Measurements from ENCODE around the gene CHRNA7. TPM values are rescaled to one million over a fixed set of nuclear protein-coding genes. Genes with fewer than 3 reads are reported as not detected.
A peak's percentile ranks its signal among the peaks of the same experiment; 100 is the strongest.

The CHRNA7 gene
- total and polyA plus RNA-seq, 9 of the 15 experiments (the other 6 are each of a cell fraction or from before 2014, with no cell fraction given): 0.04 TPM; not detected in 8

DNA sequence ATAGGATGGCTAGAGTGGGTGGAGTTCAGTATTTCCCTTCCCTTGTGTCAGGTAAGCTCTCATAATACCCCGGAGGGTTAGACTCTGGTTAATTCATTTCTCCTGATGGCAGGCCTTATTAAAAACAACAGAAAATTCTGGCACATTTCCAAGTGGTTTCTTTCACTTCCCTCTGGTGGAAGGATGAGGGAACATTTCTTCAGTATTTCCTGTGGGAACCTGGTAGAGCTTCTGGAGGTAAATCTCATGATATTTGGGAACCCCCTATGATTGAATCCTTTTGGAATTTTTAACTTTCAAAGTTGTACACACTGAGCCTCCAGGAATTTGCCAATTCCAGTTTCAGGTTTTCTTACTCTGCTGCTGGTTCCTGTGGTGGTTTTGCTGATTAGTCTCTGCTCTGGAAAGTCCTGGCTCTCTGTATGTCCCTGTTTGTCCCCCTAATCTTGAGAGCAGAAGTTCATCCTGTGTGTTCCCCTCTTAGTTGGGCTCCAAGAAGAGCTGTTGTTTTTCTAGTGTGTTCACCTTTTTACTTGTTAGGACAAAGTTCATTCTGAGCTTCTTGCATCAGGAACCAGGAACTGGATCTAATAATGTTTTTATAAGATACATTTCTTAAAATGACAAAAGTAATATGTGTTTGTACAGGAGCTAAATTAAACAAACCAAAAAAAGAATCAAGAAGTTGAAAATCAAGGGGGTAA is 12.1 kb downstream of the CHRNA7 start:
- ChIA-PET POLR2A (no interaction called here), CTCF (ENCODE audit: low intra/inter-chr PET ratio) (no interaction called here)
- no peak for FAIRE-seq

DNA sequence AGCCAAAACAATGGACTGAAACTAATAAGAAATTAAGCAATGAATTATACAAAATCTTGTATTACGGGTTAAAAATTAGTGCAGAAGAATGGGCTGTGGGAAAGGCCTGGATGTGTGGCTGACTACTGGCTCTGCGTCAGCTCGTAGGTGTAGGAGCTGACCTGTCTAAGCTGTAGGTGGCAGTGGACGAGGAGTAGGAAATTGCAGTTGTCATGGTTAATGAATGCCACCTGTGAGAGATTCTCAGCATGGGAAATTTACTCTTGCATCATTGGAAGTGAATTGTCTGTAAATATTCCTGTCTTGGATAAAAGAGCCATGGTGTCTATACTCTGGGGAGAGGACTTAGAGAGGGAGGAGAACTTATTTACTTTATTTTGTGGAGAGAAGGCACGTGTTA is 23.4 kb downstream of the CHRNA7 start:
- Histone ChIP-seq H3K9me3 (replicated peaks; ENCODE audit: control insufficient read depth, insufficient read depth, low read depth, low read length) (no peaks in the 10 kb centered on the region), H3K4me1 (replicated peaks in 1 of 2; ENCODE audit: control insufficient read depth in 2 of 2, insufficient read depth in 2 of 2, low read length in 2 of 2) (no peaks in the 10 kb centered on the region), H3K4me3 (no peak overlapping the region), H3K4me2 (ENCODE audit: insufficient read depth, low read length) (no peak overlapping the region), H3K79me2 (ENCODE audit: control insufficient read depth, insufficient read depth, low read length) (no peaks in the 10 kb centered on the region), H3K36me3 (ENCODE audit: control insufficient read depth, insufficient read depth, low read length) (no peaks in the 10 kb centered on the region), H3K27ac (ENCODE audit: extremely low read depth, low read depth, low read length) (no peak overlapping the region), H2AFZ (ENCODE audit: low read depth, low read length) (no peak overlapping the region), H3K27me3 (ENCODE audit: control insufficient read depth in 2 of 2, insufficient read depth in 2 of 2, low read length in 2 of 2) (no peaks in the 10 kb centered on the region), H3K9me1 (ENCODE audit: control insufficient read depth, insufficient read depth, low read length) (no peaks in the 10 kb centered on the region), H3K9ac (ENCODE audit: insufficient read depth in 1 of 2, low read depth in 2 of 2, low read length in 2 of 2) (no peak overlapping the region), H4K20me1 (replicated peaks; ENCODE audit: control insufficient read depth, insufficient read depth, low read length) (no peaks in the 10 kb centered on the region)
- in situ Hi-C loops (cut with MboI) (no loop called here), intact Hi-C loops (cut with micrococcal nuclease) (no loop called here)
- 0% methylated on average over 5 of the region's 5 CpGs for WGBS (ENCODE audit: insufficient coverage, low coverage, missing lambda C conversion rate)
- CTCF ChIA-PET (ENCODE audit: low intra/inter-chr PET ratio): no interaction called here
- POLR2A ChIA-PET: interaction anchor here (0.7 kb wide), 1 partner anchor 17 kb away, joined by 3 read pairs; no protein-coding TSS in a partner anchor
- DNase-seq (ENCODE audit: extremely low read depth in 1 of 4, low spot score in 3 of 4) (no peak), FAIRE-seq (no peak), ATAC-seq (no peak)
- TF ChIP-seq RERE (CRISPR knock-in tag; IDR thresholded peaks at IDR 0.05; ENCODE audit: borderline replicate concordance) (no peak), KHSRP (IDR thresholded peaks at IDR 0.05) (no peak), ZNF444 (CRISPR knock-in tag; IDR thresholded peaks at IDR 0.05) (no peak), JUNB (CRISPR knock-in tag; conservative IDR thresholded peaks at IDR 0.05) (no peak), CC2D1A (IDR thresholded peaks at IDR 0.05) (no peak)
- TF ChIP-seq, protein P1, sequence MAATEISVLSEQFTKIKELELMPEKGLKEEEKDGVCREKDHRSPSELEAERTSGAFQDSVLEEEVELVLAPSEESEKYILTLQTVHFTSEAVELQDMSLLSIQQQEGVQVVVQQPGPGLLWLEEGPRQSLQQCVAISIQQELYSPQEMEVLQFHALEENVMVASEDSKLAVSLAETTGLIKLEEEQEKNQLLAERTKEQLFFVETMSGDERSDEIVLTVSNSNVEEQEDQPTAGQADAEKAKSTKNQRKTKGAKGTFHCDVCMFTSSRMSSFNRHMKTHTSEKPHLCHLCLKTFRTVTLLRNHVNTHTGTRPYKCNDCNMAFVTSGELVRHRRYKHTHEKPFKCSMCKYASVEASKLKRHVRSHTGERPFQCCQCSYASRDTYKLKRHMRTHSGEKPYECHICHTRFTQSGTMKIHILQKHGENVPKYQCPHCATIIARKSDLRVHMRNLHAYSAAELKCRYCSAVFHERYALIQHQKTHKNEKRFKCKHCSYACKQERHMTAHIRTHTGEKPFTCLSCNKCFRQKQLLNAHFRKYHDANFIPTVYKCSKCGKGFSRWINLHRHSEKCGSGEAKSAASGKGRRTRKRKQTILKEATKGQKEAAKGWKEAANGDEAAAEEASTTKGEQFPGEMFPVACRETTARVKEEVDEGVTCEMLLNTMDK (IDR thresholded peaks at IDR 0.05; ENCODE audit: borderline replicate concordance, insufficient read depth, low read depth, low read length, poor library complexity, severe bottlenecking): no peak
- no TSS peak for BruUV-seq (replicated peaks)

More for the DNA sequence above, 12.1 kb downstream of the CHRNA7 start:
- Histone ChIP-seq H3K4me2 (ENCODE audit: insufficient read depth, low read length) (no peak overlapping the region), H3K4me1 (replicated peaks in 1 of 2; ENCODE audit: control insufficient read depth in 2 of 2, insufficient read depth in 2 of 2, low read length in 2 of 2) (no peaks in the 10 kb centered on the region), H3K9ac (ENCODE audit: insufficient read depth in 1 of 2, low read depth in 2 of 2, low read length in 2 of 2) (no peak overlapping the region), H3K27me3 (ENCODE audit: control insufficient read depth in 2 of 2, insufficient read depth in 2 of 2, low read length in 2 of 2) (no peaks in the 10 kb centered on the region), H3K27ac (ENCODE audit: extremely low read depth, low read depth, low read length) (no peak overlapping the region), H3K9me3 (replicated peaks; ENCODE audit: control insufficient read depth, insufficient read depth, low read depth, low read length) (no peaks in the 10 kb centered on the region), H2AFZ (ENCODE audit: low read depth, low read length) (no peak overlapping the region), H3K4me3 (no peak overlapping the region), H3K9me1 (ENCODE audit: control insufficient read depth, insufficient read depth, low read length) (no peaks in the 10 kb centered on the region), H3K36me3 (ENCODE audit: control insufficient read depth, insufficient read depth, low read length) (no peaks in the 10 kb centered on the region), H4K20me1 (replicated peaks; ENCODE audit: control insufficient read depth, insufficient read depth, low read length) (no peaks in the 10 kb centered on the region), H3K79me2 (ENCODE audit: control insufficient read depth, insufficient read depth, low read length) (no peaks in the 10 kb centered on the region)
- no TSS peak for BruUV-seq (replicated peaks)
- TF ChIP-seq CBX3 (IDR thresholded peaks at IDR 0.05; ENCODE audit: borderline replicate concordance in 1 of 2, low read length in 2 of 2) (no peak), NFIC (IDR thresholded peaks at IDR 0.05) (peak; percentile 65), HOXB6 (CRISPR knock-in tag; IDR thresholded peaks at IDR 0.05; ENCODE audit: borderline replicate concordance) (no peak), CBFA2T2 (conservative IDR thresholded peaks at IDR 0.05) (no peak), EHMT2 (IDR thresholded peaks at IDR 0.05) (no peak)
- ATAC-seq (no peak), DNase-seq (ENCODE audit: extremely low read depth in 1 of 4, low spot score in 3 of 4) (peak in 1 of 4 experiments; percentile 7)
- 0% methylated on average over 1 of the region's 1 CpG for WGBS (ENCODE audit: insufficient coverage, low coverage, missing lambda C conversion rate)
- in situ Hi-C loops (cut with MboI): no loop called here
- intact Hi-C loops (cut with micrococcal nuclease): no loop called here

All from K562 (cell line).